Esophagus muscularis mucosa (tissue), 4 donors: ENCODE data around the gene RSRC1.

Experiments
- CTCF ChIP-seq, 3 experiments: fragments of 200-600 bp in 2 of 3; fragments of 450-650 bp in 1 of 3; sonication (generic) in 2 of 3; IDR thresholded peaks; one replicate each; pipeline ENCODE4 v1.5.1; 2017 to 2019; ENCODE audit warnings: antibody characterized with exemption in 3 of 3, mild to moderate bottlenecking in 2 of 3, moderate library complexity in 1 of 3
- EP300 ChIP-seq: sonication (generic); formaldehyde crosslinking; IDR thresholded peaks from one replicate; pipeline ENCODE4 v1.6.1; 2017; ENCODE audit warnings: antibody characterized with exemption
- POLR2A ChIP-seq: fragments of 450-650 bp; IDR thresholded peaks from one replicate; pipeline ENCODE4 v1.6.1; 2017; ENCODE audit warnings: antibody characterized with exemption, moderate library complexity, mild to moderate bottlenecking, low read depth
- POLR2AphosphoS5 ChIP-seq, 2 donors: sonication (generic); formaldehyde crosslinking; IDR thresholded peaks; one replicate each; pipeline ENCODE4 v1.6.1; 2017; ENCODE audit warnings: antibody characterized with exemption in 2 of 2

GRCh38 chr3:158148218-158148617 lies 38.3 kb downstream of the RSRC1 start:
- TF ChIP-seq CTCF (IDR thresholded peaks at IDR 0.05) (no peak), POLR2A (no peak), POLR2AphosphoS5 (IDR thresholded peaks at IDR 0.05) (no peak), EP300 (no peak)
